Chondrocyte (in vitro differentiated cells): ENCODE results near the gene GPATCH2L. TPM values are rescaled to one million over a fixed set of nuclear protein-coding genes. Genes with fewer than 3 reads are reported as not detected.
A peak's percentile ranks its signal among the peaks of the same experiment; 100 is the strongest.

Experiments used
- DNase-seq: peaks from one replicate; pipeline ENCODE4 v3.0.0; 2021; ENCODE audit warnings: mixed read lengths, low spot score
- H3K27ac Mint-ChIP-seq: one replicate; pipeline ENCODE4 v1.8.0; 2021; ENCODE audit warnings: mild to moderate bottlenecking, moderate library complexity, mixed read lengths; ENCODE audit not compliant: unreplicated experiment
- H3K27me3 Mint-ChIP-seq: 2 replicates; pipeline ENCODE4 v1.8.0; 2021; ENCODE audit warnings: low read depth, mixed read lengths
- H3K36me3 Mint-ChIP-seq: 2 replicates; pipeline ENCODE4 v1.8.0; 2021; ENCODE audit warnings: low read depth, mixed read lengths
- H3K4me1 Mint-ChIP-seq: 2 replicates; pipeline ENCODE4 v1.8.0; 2021; ENCODE audit warnings: low read depth, mild to moderate bottlenecking, mixed read lengths
- H3K4me3 Mint-ChIP-seq: one replicate; pipeline ENCODE4 v1.8.0; 2021; ENCODE audit warnings: mild to moderate bottlenecking, moderate library complexity, mixed read lengths; ENCODE audit not compliant: unreplicated experiment
- H3K9me3 Mint-ChIP-seq: 2 replicates; pipeline ENCODE4 v1.8.0; 2021; ENCODE audit warnings: low read depth, mixed read lengths
- CTCF ChIP-seq: fragments of 200-600 bp; sonication (generic); IDR thresholded peaks from 2 replicates; pipeline ENCODE4 v1.5.0; 2021; ENCODE audit warnings: antibody characterized with exemption, mild to moderate bottlenecking, moderate library complexity
- total RNA-seq: library from RNA; stranded (reverse); gene quantifications from 3 replicates; pipeline ENCODE4 v1.2.1, GENCODE V29; 2021

GPATCH2L gene
- total RNA-seq, 1 donor from 2014 or later: 51.3 TPM

GRCh38 chr14:76257111-76257803 lies 105.5 kb downstream of the GPATCH2L start:
- Mint-ChIP-seq H3K4me1 (peaks cover 11% of the 10 kb centered on the region), H3K4me3 (no peak overlapping the region), H3K27me3 (no peaks in the 10 kb centered on the region), H3K9me3 (peaks cover under 1% of the 10 kb centered on the region), H3K36me3 (no peaks in the 10 kb centered on the region), H3K27ac (no peak overlapping the region)
- no peak for DNase-seq
- TF ChIP-seq CTCF: no peak

- no peaks in the 10 kb centered on the region for H3K27me3 Mint-ChIP-seq
- H3K4me3 Mint-ChIP-seq: no peak overlapping the region
- no peak overlapping the region for H3K27ac Mint-ChIP-seq
- H3K36me3 Mint-ChIP-seq: no peaks in the 10 kb centered on the region
- H3K9me3 Mint-ChIP-seq: no peaks in the 10 kb centered on the region
- DNase-seq: no peak
- TF ChIP-seq CTCF: no peak
- peaks cover 11% of the 10 kb centered on the region for H3K4me1 Mint-ChIP-seq
Observed at GRCh38 chr14:76257842-76258397, 106.2 kb downstream of the GPATCH2L start.

- no peak overlapping the region for H3K27ac Mint-ChIP-seq
- no peaks in the 10 kb centered on the region for H3K36me3 Mint-ChIP-seq
- no peaks in the 10 kb centered on the region for H3K9me3 Mint-ChIP-seq
- peaks cover 11% of the 10 kb centered on the region for H3K4me1 Mint-ChIP-seq
- no peak for TF ChIP-seq CTCF
- no peak for DNase-seq
- no peak overlapping the region for H3K4me3 Mint-ChIP-seq
- no peaks in the 10 kb centered on the region for H3K27me3 Mint-ChIP-seq
Observed at GRCh38 chr14:76259029-76259735, 107.5 kb downstream of the GPATCH2L start.

GRCh38 chr14:76260749-76261148 lies 109.0 kb downstream of the GPATCH2L start:
- Mint-ChIP-seq H3K27ac (no peak overlapping the region), H3K27me3 (peaks cover 11% of the 10 kb centered on the region), H3K4me1 (peaks cover 11% of the 10 kb centered on the region), H3K36me3 (no peaks in the 10 kb centered on the region), H3K9me3 (no peaks in the 10 kb centered on the region), H3K4me3 (no peak overlapping the region)
- TF ChIP-seq CTCF: no peak
- DNase-seq: no peak

GRCh38 chr14:76261371-76261811 lies 109.7 kb downstream of the GPATCH2L start:
- Mint-ChIP-seq H3K27ac (peak overlapping the region; percentile 20), H3K4me1 (peaks cover 11% of the 10 kb centered on the region), H3K27me3 (peaks cover 13% of the 10 kb centered on the region), H3K4me3 (no peak overlapping the region), H3K36me3 (no peaks in the 10 kb centered on the region), H3K9me3 (no peaks in the 10 kb centered on the region)
- no peak for DNase-seq
- TF ChIP-seq CTCF: no peak
